GM19238 (cell line): ENCODE data around the gene NFATC1.

Source experiments
- DNase-seq: peaks from one replicate; pipeline ENCODE4 v3.0.0; 2011; ENCODE audit warnings: low spot score; ENCODE audit not compliant: insufficient read length

NFATC1 gene

DNA sequence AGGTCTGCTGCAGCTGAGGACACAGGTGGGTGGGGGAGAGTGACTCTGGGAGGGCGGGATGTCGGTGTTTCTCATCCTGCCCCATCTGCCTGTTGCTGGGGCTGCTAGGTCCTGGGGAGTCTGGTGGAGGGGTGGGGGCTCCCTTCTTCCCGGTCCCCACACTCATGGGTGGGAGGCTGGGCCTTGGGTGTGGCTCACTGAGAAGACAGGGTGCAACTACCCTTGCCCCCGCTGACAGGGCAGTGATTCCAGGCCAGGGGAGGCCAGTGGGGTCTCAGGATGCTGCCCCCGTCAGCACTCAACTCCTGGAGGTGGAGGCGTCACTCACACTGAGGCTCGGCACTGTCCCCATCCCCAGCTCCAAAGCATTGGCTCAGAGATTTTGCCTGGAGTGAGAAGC lies 7.7 kb upstream of the NFATC1 start:
- DNase-seq = no peak

- DNase-seq = no peak
Observed at GRCh38 chr18:79389689-79390088, 6.0 kb upstream of the NFATC1 start.

- DNase-seq = no peak
Observed at GRCh38 chr18:79392226-79392625, 3.5 kb upstream of the NFATC1 start.

DNA sequence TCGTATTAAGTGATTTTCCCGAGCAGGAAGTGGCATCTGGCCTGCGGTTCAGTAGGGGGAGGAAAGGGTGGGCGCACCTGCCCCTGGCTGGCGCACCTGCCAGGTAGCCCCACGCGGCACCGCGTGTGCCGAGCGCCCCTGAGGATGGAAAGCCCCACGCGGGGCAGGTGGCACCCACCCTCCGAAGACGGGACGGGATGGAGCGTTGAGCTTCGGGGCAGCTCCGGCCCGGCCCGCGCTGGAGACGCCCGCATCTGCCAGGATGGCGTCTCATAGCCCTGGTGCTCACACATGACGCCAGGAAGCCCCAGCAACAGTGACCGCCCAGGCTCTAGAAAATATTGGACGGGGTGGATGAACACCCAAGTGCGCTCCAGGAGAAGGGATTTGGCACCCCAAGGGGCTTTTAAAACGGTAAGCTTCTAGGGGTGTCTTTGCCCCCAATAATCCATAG lies 2.5 kb upstream of the NFATC1 start:
- no peak for DNase-seq

GRCh38 chr18:79393635-79394533 lies 1.8 kb upstream of the NFATC1 start:
- DNase-seq = no peak

DNA sequence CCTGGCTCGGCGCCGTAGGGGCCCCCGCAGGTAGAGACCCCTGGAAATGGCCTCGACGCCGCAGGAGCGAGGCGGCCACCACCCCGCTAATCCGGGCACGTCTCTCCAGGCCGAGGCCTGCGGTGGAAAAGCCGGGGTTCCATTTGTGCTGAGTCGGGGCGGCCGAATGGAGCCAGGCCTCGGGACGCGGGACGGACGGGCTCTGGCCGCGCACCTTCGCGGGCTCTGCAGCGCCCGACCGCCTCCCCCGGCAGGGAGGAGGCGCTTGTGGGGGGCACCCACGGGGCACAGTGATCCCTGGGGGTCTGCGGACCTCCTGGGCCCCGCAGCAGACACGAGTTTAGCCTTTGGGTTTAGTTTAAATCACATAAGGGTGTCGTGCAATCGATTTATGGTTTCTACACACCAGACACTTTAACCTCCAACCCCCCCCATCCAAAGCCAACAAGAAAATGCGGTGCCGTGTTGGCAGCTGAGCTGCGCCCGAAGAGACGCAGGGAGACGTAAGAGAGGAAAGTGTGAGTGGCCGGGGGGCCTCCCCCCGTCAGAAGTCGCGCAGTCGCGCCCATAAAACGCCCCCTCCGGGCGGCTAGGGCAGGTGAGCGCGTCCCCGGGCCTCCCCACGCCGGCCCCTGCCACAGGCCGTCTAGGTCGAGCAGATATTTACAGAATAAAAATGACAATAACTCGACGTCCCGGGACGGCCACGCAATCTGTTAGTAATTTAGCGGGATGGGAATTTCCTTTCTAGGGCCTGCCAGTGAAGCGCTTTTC lies 1.0 kb upstream of the NFATC1 start:
- DNase-seq = no peak

DNA sequence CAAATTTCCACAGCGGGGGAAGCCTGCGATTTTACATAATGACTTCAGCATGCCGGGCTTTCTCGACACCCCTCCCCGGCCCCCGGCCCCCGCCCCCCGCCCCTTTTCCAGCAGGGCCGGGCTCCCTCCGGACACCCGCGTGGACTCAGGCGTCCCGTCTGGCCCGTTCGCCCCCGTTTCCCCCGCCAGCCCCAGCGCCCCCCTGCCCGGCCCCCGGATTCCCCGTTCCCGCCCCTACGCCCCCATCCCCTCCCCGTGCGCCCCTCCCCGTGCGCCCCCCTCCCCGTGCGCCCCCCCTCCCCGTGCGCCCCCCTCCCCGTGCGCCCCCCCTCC lies 456 bp upstream of the NFATC1 start:
- no peak for DNase-seq

- no peak for DNase-seq
Observed at GRCh38 chr18:79396431-79397246, 909 bp downstream of the NFATC1 start.

DNA sequence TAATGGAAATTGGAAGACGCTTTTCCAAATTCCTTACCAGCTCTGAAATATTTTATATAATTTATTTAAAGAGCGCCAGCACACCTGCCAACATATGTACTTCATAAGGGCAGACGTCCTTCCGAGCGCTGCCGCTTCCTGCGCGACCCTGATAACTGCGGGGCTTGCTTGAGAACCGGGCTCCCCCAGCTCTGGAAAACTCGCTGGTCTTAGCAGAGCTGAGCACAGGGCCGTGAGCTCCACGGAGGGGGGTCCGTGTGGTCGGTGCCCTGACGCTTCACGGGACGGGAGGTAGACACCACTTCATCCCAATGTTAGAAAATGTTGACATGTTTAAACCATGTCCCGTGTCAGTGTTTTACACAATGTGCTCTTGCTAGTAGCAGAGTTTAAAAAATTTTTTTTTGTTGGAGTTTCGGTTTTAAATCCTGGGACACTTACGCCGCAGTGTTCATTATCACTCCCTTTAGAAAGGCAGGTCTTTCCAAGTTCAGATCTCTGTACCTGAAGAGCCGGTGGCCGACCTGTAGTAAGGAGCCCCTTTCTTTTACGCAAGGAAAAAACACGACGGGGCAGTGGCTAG lies 1.6 kb downstream of the NFATC1 start:
- DNase-seq = no peak

- no peak for DNase-seq
Observed at GRCh38 chr18:79397830-79398761, 2.4 kb downstream of the NFATC1 start.

DNA sequence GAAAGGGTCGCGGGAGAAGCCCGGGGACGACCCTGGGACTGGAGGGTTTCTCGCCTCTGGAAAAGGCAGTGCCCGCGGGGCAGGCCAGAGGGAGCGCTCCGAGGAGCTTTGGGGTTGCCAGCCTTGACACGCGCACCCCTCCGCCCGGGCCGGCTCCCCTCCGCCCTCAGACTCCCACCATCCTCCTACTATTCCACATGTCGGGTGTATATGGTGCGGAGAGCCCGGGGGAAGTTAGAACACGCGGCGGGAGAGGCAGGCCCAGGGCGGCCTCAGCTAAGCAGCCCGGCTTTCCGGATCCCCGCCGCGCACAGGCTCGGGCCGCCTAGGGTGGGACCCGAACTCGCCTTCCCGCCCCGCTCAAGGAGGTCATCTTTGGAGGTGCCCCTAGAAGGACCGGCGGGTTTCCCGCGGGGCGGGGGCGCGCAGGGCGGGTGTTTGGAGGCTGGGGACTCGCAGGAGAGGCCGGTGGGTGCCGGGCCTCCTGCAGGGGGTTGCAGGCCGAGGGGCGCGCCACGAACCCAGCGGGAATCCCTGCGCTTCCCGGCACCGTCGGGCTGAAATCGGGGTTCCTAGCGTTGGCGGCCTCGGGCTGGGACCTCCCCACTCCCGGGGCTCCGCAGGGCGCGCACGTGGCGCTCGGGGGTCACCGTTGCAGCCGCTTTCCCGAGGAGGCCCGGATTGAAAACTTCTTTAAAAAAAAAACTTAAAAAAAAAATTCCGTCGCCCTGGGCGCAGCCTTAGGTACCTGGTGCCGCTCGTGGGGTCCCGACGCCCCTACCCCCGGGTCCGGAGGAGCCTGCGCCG lies 3.7 kb downstream of the NFATC1 start:
- no peak for DNase-seq

DNA sequence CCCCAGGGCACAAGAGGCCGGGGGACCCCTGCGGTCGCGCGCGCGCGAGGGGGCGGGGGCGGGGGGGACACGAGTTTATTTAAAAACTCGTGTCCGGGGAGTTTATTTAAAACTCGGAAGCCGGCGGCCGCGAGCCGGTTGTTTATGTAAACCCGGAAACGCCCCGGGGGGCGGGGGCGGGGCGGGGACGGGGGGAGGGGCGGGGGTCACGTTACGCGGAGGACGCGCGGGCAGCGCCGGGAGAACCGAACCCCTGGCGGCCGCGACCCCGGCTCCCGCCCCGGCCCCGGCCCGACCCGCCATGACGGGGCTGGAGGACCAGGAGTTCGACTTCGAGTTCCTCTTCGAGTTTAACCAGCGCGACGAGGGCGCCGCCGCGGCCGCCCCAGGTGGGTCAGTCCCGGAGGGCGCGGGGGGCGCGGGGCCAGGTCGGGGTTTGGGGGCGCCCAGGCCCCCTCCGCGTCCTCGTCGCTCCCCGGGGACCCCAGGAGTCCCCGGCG lies 4.4 kb downstream of the NFATC1 start:
- DNase-seq = peak; percentile 75

DNA sequence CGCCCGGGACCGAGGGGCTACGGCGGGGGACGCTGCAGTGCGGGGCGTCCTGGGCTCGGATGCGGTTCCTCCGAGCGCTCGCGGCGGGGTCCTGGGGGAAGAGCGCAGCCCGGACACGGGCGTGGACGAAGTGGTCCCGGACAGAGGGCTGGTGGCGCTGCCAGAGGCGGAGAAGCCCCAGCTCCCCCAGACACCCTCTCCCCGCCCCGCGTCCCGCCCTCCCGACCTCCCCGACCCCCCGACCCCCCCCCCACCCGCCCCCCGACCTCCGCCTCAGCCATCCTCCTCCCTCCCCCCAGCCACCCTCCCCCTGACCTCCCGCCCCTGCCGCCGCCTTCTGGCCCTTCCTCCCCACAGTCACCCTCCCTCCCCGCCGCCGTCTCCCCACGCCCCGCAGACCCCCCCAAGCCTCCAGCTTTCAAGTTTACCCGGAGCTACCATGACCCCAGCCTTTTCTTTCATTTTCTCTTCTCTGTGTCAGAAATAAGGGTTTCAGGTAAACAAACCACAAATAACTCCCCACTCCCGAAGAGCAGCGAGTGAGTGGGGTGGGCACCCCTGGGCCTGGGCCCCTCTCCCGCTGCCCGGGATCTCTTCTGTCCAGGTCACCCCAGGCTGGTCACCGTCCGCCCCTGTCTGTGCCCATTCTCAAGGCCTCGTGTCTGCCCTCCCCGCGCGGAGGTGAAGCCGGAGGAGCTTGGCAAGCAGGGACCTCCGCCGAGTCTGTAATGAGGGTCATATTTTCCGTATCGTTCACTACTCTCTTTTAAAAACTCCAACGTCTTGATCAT lies 5.1 kb downstream of the NFATC1 start:
- peak; percentile 82 for DNase-seq

- no peak for DNase-seq
Observed at GRCh38 chr18:79401494-79402208, 5.9 kb downstream of the NFATC1 start.

DNA sequence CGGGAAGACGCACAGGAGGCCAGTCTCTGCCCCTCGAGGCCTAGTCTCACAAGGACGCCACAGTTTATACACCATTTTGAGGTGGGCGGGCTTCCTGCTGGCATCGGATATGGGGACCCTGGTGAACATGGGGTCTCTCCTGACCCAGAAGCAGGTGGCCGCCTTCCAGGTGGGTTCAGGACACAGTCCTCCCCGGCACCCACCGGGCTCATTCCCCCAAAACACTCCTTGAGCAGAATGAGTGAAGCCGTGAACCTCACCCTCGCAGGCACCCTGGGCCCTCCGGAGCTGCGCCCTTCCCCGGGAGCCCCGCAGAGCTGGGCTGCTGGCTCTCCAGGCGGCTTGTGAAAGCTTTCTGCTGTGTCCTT lies 6.5 kb downstream of the NFATC1 start:
- no peak for DNase-seq

- no peak for DNase-seq
Observed at GRCh38 chr18:79402977-79403722, 7.4 kb downstream of the NFATC1 start.
